Stimulated activated CD8-positive, alpha-beta memory T cell treated with anti-CD3 and anti-CD28 coated beads, Interleukin-7, amount 100 ng/mL, for 48 hours (primary cell): ENCODE measurements around the gene CAMKMT.

ENCODE experiments used
- DNase-seq, 2 donors: peaks; one replicate each; pipeline ENCODE4 v3.0.0-alpha.2; 2020; ENCODE audit warnings: low read depth in 1 of 2; ENCODE audit errors: extremely low read depth in 1 of 2

The CAMKMT gene

GRCh38 chr2:44635725-44636124, 274.0 kb downstream of the CAMKMT start:
- no peak for DNase-seq

GRCh38 chr2:44638649-44639048, 276.9 kb downstream of the CAMKMT start:
- no peak for DNase-seq

- no peak for DNase-seq
Measured at GRCh38 chr2:44639399-44639798, 277.7 kb downstream of the CAMKMT start.

- DNase-seq = no peak
Measured at GRCh38 chr2:44642123-44642857, 280.5 kb downstream of the CAMKMT start.

GRCh38 chr2:44645937-44646336, 284.2 kb downstream of the CAMKMT start:
- no peak for DNase-seq

GRCh38 chr2:44649381-44649780, 287.6 kb downstream of the CAMKMT start:
- DNase-seq = no peak

GRCh38 chr2:44650796-44651195, 289.0 kb downstream of the CAMKMT start:
- no peak for DNase-seq

GRCh38 chr2:44651974-44652373, 290.2 kb downstream of the CAMKMT start:
- no peak for DNase-seq

- DNase-seq = no peak
Measured at GRCh38 chr2:44652701-44653100, 291.0 kb downstream of the CAMKMT start.

GRCh38 chr2:44655401-44655864, 293.7 kb downstream of the CAMKMT start:
- DNase-seq = no peak

- DNase-seq = no peak
Measured at GRCh38 chr2:44656460-44656859, 294.7 kb downstream of the CAMKMT start.

GRCh38 chr2:44663471-44664073, 301.8 kb downstream of the CAMKMT start:
- DNase-seq = no peak

- no peak for DNase-seq
Measured at GRCh38 chr2:44668336-44668735, 306.6 kb downstream of the CAMKMT start.

- no peak for DNase-seq
Measured at GRCh38 chr2:44671276-44671675, 309.5 kb downstream of the CAMKMT start.

- no peak for DNase-seq
Measured at GRCh38 chr2:44671916-44672315, 310.2 kb downstream of the CAMKMT start.

- DNase-seq = no peak
Measured at GRCh38 chr2:44672431-44672830, 310.7 kb downstream of the CAMKMT start.

- DNase-seq = no peak
Measured at GRCh38 chr2:44674473-44675284, 312.9 kb downstream of the CAMKMT start.

GRCh38 chr2:44676379-44676778, 314.6 kb downstream of the CAMKMT start:
- DNase-seq = no peak

- DNase-seq = no peak
Measured at GRCh38 chr2:44679584-44679983, 317.8 kb downstream of the CAMKMT start.

- no peak for DNase-seq
Measured at GRCh38 chr2:44679990-44680389, 318.2 kb downstream of the CAMKMT start.

GRCh38 chr2:44680424-44680971, 318.8 kb downstream of the CAMKMT start:
- DNase-seq = no peak
